Nephron progenitor cell (in vitro differentiated cells): ENCODE results near the gene TRAPPC6A.

ENCODE experiments used
- DNase-seq: peaks from one replicate; pipeline ENCODE4 v3.0.0; 2021
- H3K27ac Mint-ChIP-seq: 2 replicates; pipeline ENCODE4 v1.8.0; 2021; ENCODE audit warnings: mild to moderate bottlenecking, moderate library complexity, mixed read lengths
- H3K27me3 Mint-ChIP-seq: 2 replicates; pipeline ENCODE4 v1.8.0; 2021; ENCODE audit warnings: mild to moderate bottlenecking, low read depth, mixed read lengths; ENCODE audit not compliant: poor library complexity
- H3K36me3 Mint-ChIP-seq: 2 replicates; pipeline ENCODE4 v1.8.0; 2021; ENCODE audit warnings: low read depth, mixed read lengths
- H3K4me1 Mint-ChIP-seq: 2 replicates; pipeline ENCODE4 v1.8.0; 2021; ENCODE audit warnings: mixed read lengths
- H3K4me3 Mint-ChIP-seq: 2 replicates; pipeline ENCODE4 v1.8.0; 2021; ENCODE audit warnings: mild to moderate bottlenecking, moderate library complexity, mixed read lengths
- H3K9me3 Mint-ChIP-seq: 2 replicates; pipeline ENCODE4 v1.8.0; 2021; ENCODE audit warnings: mild to moderate bottlenecking, moderate library complexity, mixed read lengths
- TF ChIP-seq, protein P1 (sequence below): fragments of 200-600 bp; sonication (generic); IDR thresholded peaks from 2 replicates; pipeline ENCODE4 v1.5.0; 2021; ENCODE audit warnings: antibody characterized with exemption

The TRAPPC6A gene

GRCh38 chr19:45178262-45179071 lies 430 bp upstream of the TRAPPC6A start, which contains the start of gene BLOC1S3:
Gene BLOC1S3, plus strand, starts transcription at chr19:45178784. Its CDS starts 513 bp downstream, at chr19:45179297.
- DNase-seq = peak; percentile 100
- peak within 1 kb of the TSS; percentile 94 for H3K4me3 Mint-ChIP-seq
- H3K9me3 Mint-ChIP-seq = no peaks in the 10 kb centered on the region
- H3K27me3 Mint-ChIP-seq = peaks cover 18% of the 10 kb centered on the region
- H3K27ac Mint-ChIP-seq = peak within 1 kb of the TSS; percentile 97
- H3K36me3 Mint-ChIP-seq = peaks cover 8% of the 10 kb centered on the region
- H3K4me1 Mint-ChIP-seq = peaks cover 44% of the 10 kb centered on the region
- TF ChIP-seq, protein P1, sequence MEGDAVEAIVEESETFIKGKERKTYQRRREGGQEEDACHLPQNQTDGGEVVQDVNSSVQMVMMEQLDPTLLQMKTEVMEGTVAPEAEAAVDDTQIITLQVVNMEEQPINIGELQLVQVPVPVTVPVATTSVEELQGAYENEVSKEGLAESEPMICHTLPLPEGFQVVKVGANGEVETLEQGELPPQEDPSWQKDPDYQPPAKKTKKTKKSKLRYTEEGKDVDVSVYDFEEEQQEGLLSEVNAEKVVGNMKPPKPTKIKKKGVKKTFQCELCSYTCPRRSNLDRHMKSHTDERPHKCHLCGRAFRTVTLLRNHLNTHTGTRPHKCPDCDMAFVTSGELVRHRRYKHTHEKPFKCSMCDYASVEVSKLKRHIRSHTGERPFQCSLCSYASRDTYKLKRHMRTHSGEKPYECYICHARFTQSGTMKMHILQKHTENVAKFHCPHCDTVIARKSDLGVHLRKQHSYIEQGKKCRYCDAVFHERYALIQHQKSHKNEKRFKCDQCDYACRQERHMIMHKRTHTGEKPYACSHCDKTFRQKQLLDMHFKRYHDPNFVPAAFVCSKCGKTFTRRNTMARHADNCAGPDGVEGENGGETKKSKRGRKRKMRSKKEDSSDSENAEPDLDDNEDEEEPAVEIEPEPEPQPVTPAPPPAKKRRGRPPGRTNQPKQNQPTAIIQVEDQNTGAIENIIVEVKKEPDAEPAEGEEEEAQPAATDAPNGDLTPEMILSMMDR = peak; percentile 38

- no peaks in the 10 kb centered on the region for H3K36me3 Mint-ChIP-seq
- H3K4me3 Mint-ChIP-seq = peak overlapping the region; percentile 68
- H3K27me3 Mint-ChIP-seq = peaks cover 7% of the 10 kb centered on the region
- H3K9me3 Mint-ChIP-seq = no peaks in the 10 kb centered on the region
- H3K27ac Mint-ChIP-seq = peak overlapping the region; percentile 17
- H3K4me1 Mint-ChIP-seq = peaks cover 51% of the 10 kb centered on the region
- DNase-seq = no peak
- TF ChIP-seq, protein P1 = no peak
Observed at GRCh38 chr19:45175515-45176345, 2.3 kb downstream of the TRAPPC6A start.

DNA sequence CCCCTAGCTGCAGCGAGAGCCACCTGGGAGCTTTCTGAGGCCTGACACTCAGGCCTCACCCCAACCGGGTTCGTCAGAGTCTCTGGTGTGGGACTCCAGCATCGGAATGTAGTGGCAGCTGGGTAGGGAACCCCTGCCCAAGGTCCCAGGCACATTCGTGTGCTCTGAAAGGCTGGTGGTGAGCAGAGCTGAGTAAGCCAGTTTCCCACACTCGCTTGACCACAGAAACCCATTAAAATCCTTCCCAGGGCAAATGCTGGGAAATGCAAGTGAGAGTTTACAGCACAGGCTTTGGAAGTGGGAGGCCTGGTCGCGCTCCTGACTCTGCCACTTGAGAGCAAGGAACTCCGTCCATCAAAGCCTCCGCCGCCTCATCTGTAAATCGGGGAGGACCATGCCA lies 4.2 kb downstream of the TRAPPC6A start:
- TF ChIP-seq, protein P1 = no peak
- H3K27me3 Mint-ChIP-seq = no peaks in the 10 kb centered on the region
- no peak overlapping the region for H3K27ac Mint-ChIP-seq
- H3K4me1 Mint-ChIP-seq = peaks cover 44% of the 10 kb centered on the region
- peak overlapping the region; percentile 50 for H3K4me3 Mint-ChIP-seq
- no peaks in the 10 kb centered on the region for H3K36me3 Mint-ChIP-seq
- no peak for DNase-seq
- H3K9me3 Mint-ChIP-seq = no peaks in the 10 kb centered on the region

- DNase-seq = no peak
- H3K36me3 Mint-ChIP-seq = no peaks in the 10 kb centered on the region
- TF ChIP-seq, protein P1 = no peak
- no peak overlapping the region for H3K4me3 Mint-ChIP-seq
- H3K27ac Mint-ChIP-seq = no peak overlapping the region
- H3K27me3 Mint-ChIP-seq = no peaks in the 10 kb centered on the region
- H3K4me1 Mint-ChIP-seq = peaks cover 38% of the 10 kb centered on the region
- H3K9me3 Mint-ChIP-seq = no peaks in the 10 kb centered on the region
Observed at GRCh38 chr19:45172611-45173208, 5.3 kb downstream of the TRAPPC6A start.

- Mint-ChIP-seq H3K27ac (no peak overlapping the region), H3K36me3 (no peaks in the 10 kb centered on the region), H3K27me3 (no peaks in the 10 kb centered on the region), H3K4me3 (no peak overlapping the region), H3K4me1 (peaks cover 35% of the 10 kb centered on the region), H3K9me3 (no peaks in the 10 kb centered on the region)
- TF ChIP-seq, protein P1 = no peak
- no peak for DNase-seq
Observed at GRCh38 chr19:45172173-45172572, 5.9 kb downstream of the TRAPPC6A start.
